HT1080 (cell line): ENCODE data around the gene COX6B2. TPM values are rescaled to one million over a fixed set of nuclear protein-coding genes. Genes with fewer than 3 reads are reported as not detected.
"Not testable (repeated sequence)": the region's sequence is repeated elsewhere in the genome, so short reads cannot be mapped to it uniquely, and the experiment has no call there.

Source experiments
- DNase-seq: peaks from one replicate; pipeline ENCODE4 v3.0.0-alpha.2; 2015; ENCODE audit warnings: low read depth
- polyA plus RNA-seq, 2 experiments: library from polyadenylated mRNA; depleted of rRNA; stranded (reverse); fragments of >200 nt; gene quantifications; 2 replicates each; pipeline ENCODE4 v1.2.3, GENCODE V29; 2015
- total RNA-seq: library from RNA; depleted of rRNA; stranded (reverse); fragments of >200 nt; shearing (Covaris generic); gene quantifications from 2 replicates; pipeline ENCODE4 v1.2.3, GENCODE V29; 2014; rRNA removed

COX6B2 gene
- not detected in 2 replicates for total RNA-seq
- polyA plus RNA-seq (2015; cell fraction: cytosol; rRNA removed), result 0.17 and 0.49 TPM in 2 replicates
- polyA plus RNA-seq (2015; cell fraction: nucleus; rRNA removed), result 0.63 and 1.4 TPM in 2 replicates

GRCh38 chr19:55354698-55355212 is at the start of gene COX6B2:
Gene COX6B2, minus strand, starts transcription at chr19:55354719. Its CDS starts 198 bp downstream, at chr19:55354521.
- no peak for DNase-seq

GRCh38 chr19:55402509-55402908 is 48.0 kb upstream of the COX6B2 start:
- DNase-seq, result no peak

- DNase-seq, result not testable (repeated sequence)
Measured at GRCh38 chr19:55401390-55401789, 46.9 kb upstream of the COX6B2 start.

- no peak for DNase-seq
Measured at GRCh38 chr19:55400281-55401087, 46.0 kb upstream of the COX6B2 start.

GRCh38 chr19:55398200-55398925 is 43.8 kb upstream of the COX6B2 start:
- no peak for DNase-seq

- no peak for DNase-seq
Measured at GRCh38 chr19:55392820-55393761, 38.6 kb upstream of the COX6B2 start.

GRCh38 chr19:55391702-55392615 is 37.4 kb upstream of the COX6B2 start:
- no peak for DNase-seq

- peak; percentile 42 for DNase-seq
Measured at GRCh38 chr19:55391191-55391670, 36.7 kb upstream of the COX6B2 start.

- peak; percentile 57 for DNase-seq
Measured at GRCh38 chr19:55390461-55390880, 36.0 kb upstream of the COX6B2 start.

GRCh38 chr19:55389386-55390317 is 35.1 kb upstream of the COX6B2 start:
- no peak for DNase-seq

- no peak for DNase-seq
Measured at GRCh38 chr19:55387736-55388497, 33.4 kb upstream of the COX6B2 start.

GRCh38 chr19:55386493-55386971 is 32.0 kb upstream of the COX6B2 start:
- DNase-seq, result no peak

GRCh38 chr19:55385724-55386492 is 31.4 kb upstream of the COX6B2 start, which contains the start of gene RPL28:
Gene RPL28, plus strand, starts transcription at chr19:55385932. Its CDS starts 426 bp downstream, at chr19:55386358.
- DNase-seq, result peak; percentile 97

GRCh38 chr19:55384920-55385723 is 30.6 kb upstream of the COX6B2 start:
- DNase-seq, result peak; percentile 93

- no peak for DNase-seq
Measured at GRCh38 chr19:55384131-55384919, 29.8 kb upstream of the COX6B2 start, which contains the start of gene TMEM238. Gene TMEM238, minus strand, starts transcription at chr19:55384292. Its CDS starts 33 bp downstream, at chr19:55384259.
